Endothelial cell of umbilical vein (primary cell): ENCODE results near the gene C1orf116. TPM values are rescaled to one million over a fixed set of nuclear protein-coding genes. Genes with fewer than 3 reads are reported as not detected.

Experiments
- BruUV-seq: library from RNA; stranded (reverse); fragments of 400-500 nt; replicated peaks from 2 replicates; lab custom pipeline; 2021; lab: Mats Ljungman, UMichigan
- CTCF ChIA-PET: fragments of 300-600, 350-600 bp; sonication (Branson Sonifier 250); formaldehyde crosslinking; loops from one replicate; lab custom pipeline; 2021; ENCODE audit warnings: antibody characterized with exemption, inconsistent platforms; lab: Charles Lee
- POLR2A ChIA-PET: fragments of 300-600, 350-600 bp; sonication (Branson Sonifier 250); formaldehyde crosslinking; loops from one replicate; lab custom pipeline; 2021; ENCODE audit warnings: antibody characterized with exemption, inconsistent platforms; lab: Charles Lee
- DNase-seq: peaks from one replicate; pipeline ENCODE4 v3.0.0-alpha.2; 2011; ENCODE audit warnings: low read depth, low spot score
- FAIRE-seq: peaks from 2 replicates; lab custom pipeline; 2011; peaks lifted over from hg19 to GRCh38; lab: Jason Lieb, UNC
- H2AFZ ChIP-seq: 2 replicates; pipeline ENCODE4 v1.6.0; 2012; ENCODE audit warnings: low read depth, low read length, control low read depth, inconsistent platforms
- H3K27ac ChIP-seq: 2 replicates; pipeline ENCODE4 v1.5.1; 2011; ENCODE audit warnings: low read depth, mild to moderate bottlenecking, control low read depth, low read length, moderate library complexity; ENCODE audit not compliant: insufficient read depth
- H3K27me3 ChIP-seq, 2 experiments: 2 replicates each; pipeline versions ENCODE4 v1.6.0 to v1.6.1; 2011; ENCODE audit warnings: low read length in 2 of 2, mixed read lengths in 1 of 2; ENCODE audit not compliant: control insufficient read depth in 2 of 2, insufficient read depth in 2 of 2
- H3K36me3 ChIP-seq, 2 experiments: 2 replicates in 1 of 2; 3 replicates in 1 of 2; pipeline ENCODE4 v1.5.1; 2011; ENCODE audit warnings: low read length in 2 of 2, mild to moderate bottlenecking in 1 of 2, moderate library complexity in 1 of 2; ENCODE audit not compliant: control insufficient read depth in 2 of 2, insufficient read depth in 2 of 2; ENCODE audit errors: extremely low read depth in 1 of 2
- H3K4me1 ChIP-seq: 3 replicates; pipeline ENCODE4 v1.5.1; 2011; ENCODE audit warnings: mild to moderate bottlenecking, low read length; ENCODE audit not compliant: control insufficient read depth, insufficient read depth; ENCODE audit errors: extremely low read depth
- H3K4me2 ChIP-seq: 2 replicates; pipeline ENCODE4 v1.6.1; 2011; ENCODE audit warnings: low read length, control low read depth, mixed read lengths; ENCODE audit not compliant: insufficient read depth
- H3K4me3 ChIP-seq, 3 experiments: fragments of 200-600 bp in 1 of 3; sonication (generic), shearing (Covaris generic) in 1 of 3; replicated peaks in 1 of 3; 2 replicates each; pipeline ENCODE4 v1.5.1; 2011 to 2016; ENCODE audit warnings: control low read depth in 3 of 3, low read length in 3 of 3, mild to moderate bottlenecking in 2 of 3, inconsistent platforms in 1 of 3, low read depth in 1 of 3, moderate library complexity in 1 of 3; ENCODE audit not compliant: insufficient read depth in 1 of 3
- H3K79me2 ChIP-seq: 2 replicates; pipeline ENCODE4 v1.6.0; 2012; ENCODE audit warnings: low read length, inconsistent platforms; ENCODE audit not compliant: control insufficient read depth, insufficient read depth
- H3K9ac ChIP-seq: replicated peaks from 2 replicates; pipeline ENCODE3; 2011; ENCODE audit warnings: low read length, control low read depth; ENCODE audit not compliant: insufficient read depth; ENCODE audit errors: extremely low read depth
- H3K9me1 ChIP-seq: replicated peaks from 3 replicates; pipeline ENCODE4 v1.6.0; 2011; ENCODE audit warnings: mild to moderate bottlenecking, low read length; ENCODE audit not compliant: control insufficient read depth, insufficient read depth; ENCODE audit errors: extremely low read depth
- H3K9me3 ChIP-seq: replicated peaks from 2 replicates; pipeline ENCODE4 v1.5.1; 2012; ENCODE audit warnings: low read length, inconsistent platforms; ENCODE audit not compliant: control insufficient read depth, insufficient read depth
- H4K20me1 ChIP-seq: replicated peaks from 2 replicates; pipeline ENCODE3; 2011; ENCODE audit warnings: mild to moderate bottlenecking, low read length; ENCODE audit not compliant: control insufficient read depth, insufficient read depth; ENCODE audit errors: extremely low read depth
- EZH2 ChIP-seq: IDR thresholded peaks from 2 replicates; pipeline ENCODE4 v1.6.1; 2012; ENCODE audit warnings: borderline replicate concordance, low read depth, mild to moderate bottlenecking, moderate library complexity, low read length, inconsistent platforms; ENCODE audit not compliant: severe bottlenecking
- JUN ChIP-seq: IDR thresholded peaks from 2 replicates; pipeline ENCODE4 v1.6.1; 2011; ENCODE audit warnings: borderline replicate concordance, low read depth; ENCODE audit not compliant: insufficient read length, insufficient read depth
- MYC ChIP-seq: IDR thresholded peaks from one replicate; pipeline ENCODE4 v1.6.1; 2011; ENCODE audit warnings: mild to moderate bottlenecking, low read depth, low read length
- POLR2A ChIP-seq: IDR thresholded peaks from 2 replicates; pipeline ENCODE4 v1.6.1; 2012; ENCODE audit warnings: low read depth, mild to moderate bottlenecking, control low read depth, low read length
- dilution Hi-C: fragments of 300-500 bp; cut with MboI; formaldehyde crosslinking; loops from one replicate; pipeline ENCODE4 v1.15.0; 2019; ENCODE audit warnings: low sequenced_read_pairs; ENCODE audit not compliant: extremely low pct_ligation_motif_present
- intact Hi-C: fragments of 100-400 bp; cut with micrococcal nuclease; formaldehyde crosslinking; loops from one replicate; pipeline ENCODE4 v1.10.0; 2022
- polyA plus RNA-seq, 4 experiments: library from polyadenylated mRNA; depleted of rRNA in 3 of 4; stranded (reverse) in 3 of 4; unstranded in 1 of 4; fragments of >200 nt; gene quantifications; 2 replicates each; pipeline versions ENCODE4 v1.2.1 to v1.2.3, GENCODE V29; 2011 to 2012; ENCODE audit warnings: missing spikeins in 1 of 4
- total RNA-seq: library from RNA; stranded (reverse); gene quantifications from 2 replicates; pipeline ENCODE4 v1.2.3, GENCODE V29; 2021
- TF ChIP-seq, protein P1 (sequence below): IDR thresholded peaks from 2 replicates; pipeline ENCODE4 v1.6.1; 2011; ENCODE audit not compliant: insufficient read depth, insufficient read length
- TF ChIP-seq, protein P2 (sequence below), 2 donors: IDR thresholded peaks; 1 replicate in 1 of 2; 2 replicates in 1 of 2; pipeline ENCODE4 v1.5.1; 2011; ENCODE audit warnings: low read length in 2 of 2, mild to moderate bottlenecking in 2 of 2, moderate library complexity in 2 of 2, control low read depth in 1 of 2, inconsistent platforms in 1 of 2, low read depth in 1 of 2; ENCODE audit not compliant: insufficient read depth in 1 of 2; ENCODE audit errors: extremely low read depth in 1 of 2

Gene C1orf116
- total and polyA plus RNA-seq, 2 donors (not counting 3 experiments of a cell fraction or from before 2014, with no cell fraction given), result 0.07 TPM; not detected in 1

DNA sequence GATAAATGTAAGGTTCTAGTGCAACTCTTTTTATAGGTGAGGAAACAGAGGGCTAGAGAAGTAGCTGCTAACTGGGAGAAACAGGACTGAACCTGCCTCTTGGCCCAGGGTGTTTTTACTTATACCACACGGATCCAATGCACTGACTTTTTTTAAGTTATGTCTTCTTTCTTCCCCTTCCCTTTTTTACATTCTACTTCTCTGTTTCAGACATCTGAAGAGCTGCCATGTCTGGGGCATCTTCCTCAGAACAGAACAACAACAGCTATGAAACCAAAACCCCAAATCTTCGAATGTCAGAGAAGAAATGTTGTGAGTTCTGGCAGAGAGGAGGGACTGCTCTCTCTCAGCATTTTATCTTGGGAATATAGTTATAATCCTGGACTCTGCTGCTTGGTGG is 21.9 kb upstream of the C1orf116 start:
- intact Hi-C loops, result loop anchor here (5.0 kb wide), 1 partner anchor 153 kb away; no protein-coding TSS in a partner anchor
- FAIRE-seq (no peak), DNase-seq (no peak)
- no peak overlapping the region for H3K27ac ChIP-seq
- peaks cover 13% of the 10 kb centered on the region for H3K4me1 ChIP-seq
- H4K20me1 ChIP-seq, result no peaks in the 10 kb centered on the region
- no TSS peak for BruUV-seq
- H3K9me3 ChIP-seq, result no peaks in the 10 kb centered on the region
- no peak overlapping the region for H2AFZ ChIP-seq
- TF ChIP-seq JUN (no peak), POLR2A (no peak)
- H3K36me3 ChIP-seq, result no peaks in the 10 kb centered on the region
- no peaks in the 10 kb centered on the region for H3K9me1 ChIP-seq
- H3K79me2 ChIP-seq, result peaks cover 9% of the 10 kb centered on the region
- H3K9ac ChIP-seq, result no peak overlapping the region
- peaks cover 0 to 2% of the 10 kb centered on the region in 2 experiments for H3K27me3 ChIP-seq
- H3K4me2 ChIP-seq, result no peak overlapping the region
- dilution Hi-C loops, result no loop called here
- ChIA-PET CTCF (interaction anchor here (1.0 kb wide), 1 partner anchor 350 kb away, joined by 3 read pairs; no protein-coding TSS in a partner anchor), POLR2A (no interaction called here)
- H3K4me3 ChIP-seq, result no peak overlapping the region

DNA sequence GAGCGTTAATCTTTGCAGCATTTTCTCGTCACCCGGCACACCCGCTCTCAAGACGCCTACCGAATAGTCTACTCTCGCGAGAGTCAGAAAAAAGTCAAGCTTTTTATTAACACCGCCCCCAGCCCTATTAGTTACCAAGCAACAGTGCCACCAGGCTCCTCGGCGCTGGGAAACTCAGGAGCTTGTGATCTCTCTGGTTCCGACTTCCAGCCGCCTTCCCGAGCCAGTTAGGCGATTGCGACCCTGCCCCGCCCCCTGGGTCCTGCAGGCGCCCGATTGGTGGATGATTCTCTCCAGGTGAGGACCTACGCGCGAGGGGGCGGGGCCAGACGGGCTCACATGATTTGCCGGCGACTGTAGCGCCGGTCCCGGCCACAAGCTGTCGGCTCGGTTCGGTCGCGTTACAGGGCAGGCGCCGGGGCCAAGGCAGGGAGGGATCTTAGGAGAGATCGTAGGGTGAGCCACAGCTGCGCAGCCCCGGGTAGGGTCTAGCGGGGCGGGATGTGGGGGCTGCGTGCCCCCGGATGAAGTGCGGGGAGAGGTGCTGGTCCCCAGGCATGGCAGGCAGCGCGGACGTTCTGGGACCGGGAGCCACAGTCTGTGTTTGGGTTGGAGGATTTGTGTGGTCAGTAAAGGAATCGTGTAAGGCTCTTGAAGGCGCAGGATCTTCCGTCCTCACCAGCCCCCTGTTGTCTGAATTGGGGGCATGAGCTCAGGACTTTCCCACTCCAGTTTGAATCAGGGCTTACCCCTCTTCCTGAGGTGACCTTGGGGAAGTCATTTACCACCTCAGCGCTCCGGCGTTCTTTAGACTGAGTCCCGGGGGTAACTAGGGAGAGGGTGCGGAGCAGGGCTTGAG is 20.6 kb upstream of the C1orf116 start, which contains the start of gene PFKFB2:
PFKFB2 (plus strand) TSS at position 365 of the 859 bp plus-strand sequence. CDS start 1,443 bp downstream, outside the sequence.
- Histone ChIP-seq H3K27me3 (peaks cover 0 to 2% of the 10 kb centered on the region in 2 experiments), H3K79me2 (peaks cover 22% of the 10 kb centered on the region), H3K27ac (no peak within 1 kb of the TSS), H3K4me3 (peak within 1 kb of the TSS; percentile 27 to 77 (median 62)), H2AFZ (peak within 1 kb of the TSS; percentile 75), H3K9me3 (no peaks in the 10 kb centered on the region), H4K20me1 (peaks cover 3% of the 10 kb centered on the region), H3K9me1 (no peaks in the 10 kb centered on the region), H3K36me3 (peaks cover 6% of the 10 kb centered on the region in 2 experiments), H3K4me2 (peak within 1 kb of the TSS; percentile 91), H3K9ac (peak within 1 kb of the TSS; percentile 47), H3K4me1 (peaks cover 15% of the 10 kb centered on the region)
- no peak for TF ChIP-seq MYC
- no peak for TF ChIP-seq EZH2
- TF ChIP-seq POLR2A, result no peak
- TF ChIP-seq, protein P1, sequence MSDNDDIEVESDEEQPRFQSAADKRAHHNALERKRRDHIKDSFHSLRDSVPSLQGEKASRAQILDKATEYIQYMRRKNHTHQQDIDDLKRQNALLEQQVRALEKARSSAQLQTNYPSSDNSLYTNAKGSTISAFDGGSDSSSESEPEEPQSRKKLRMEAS, result no peak
- no peak for TF ChIP-seq JUN
- TF ChIP-seq, protein P2, sequence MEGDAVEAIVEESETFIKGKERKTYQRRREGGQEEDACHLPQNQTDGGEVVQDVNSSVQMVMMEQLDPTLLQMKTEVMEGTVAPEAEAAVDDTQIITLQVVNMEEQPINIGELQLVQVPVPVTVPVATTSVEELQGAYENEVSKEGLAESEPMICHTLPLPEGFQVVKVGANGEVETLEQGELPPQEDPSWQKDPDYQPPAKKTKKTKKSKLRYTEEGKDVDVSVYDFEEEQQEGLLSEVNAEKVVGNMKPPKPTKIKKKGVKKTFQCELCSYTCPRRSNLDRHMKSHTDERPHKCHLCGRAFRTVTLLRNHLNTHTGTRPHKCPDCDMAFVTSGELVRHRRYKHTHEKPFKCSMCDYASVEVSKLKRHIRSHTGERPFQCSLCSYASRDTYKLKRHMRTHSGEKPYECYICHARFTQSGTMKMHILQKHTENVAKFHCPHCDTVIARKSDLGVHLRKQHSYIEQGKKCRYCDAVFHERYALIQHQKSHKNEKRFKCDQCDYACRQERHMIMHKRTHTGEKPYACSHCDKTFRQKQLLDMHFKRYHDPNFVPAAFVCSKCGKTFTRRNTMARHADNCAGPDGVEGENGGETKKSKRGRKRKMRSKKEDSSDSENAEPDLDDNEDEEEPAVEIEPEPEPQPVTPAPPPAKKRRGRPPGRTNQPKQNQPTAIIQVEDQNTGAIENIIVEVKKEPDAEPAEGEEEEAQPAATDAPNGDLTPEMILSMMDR (IDR thresholded peaks at IDR 0.05; ENCODE audit: extremely low read depth in 1 of 2, insufficient read depth in 1 of 2, low read depth in 1 of 2, low read length in 2 of 2), result no peak
- intact Hi-C loops (loop anchor here (5.0 kb wide), 1 partner anchor 154 kb away; no protein-coding TSS in a partner anchor), dilution Hi-C loops (no loop called here)
- no TSS peak for BruUV-seq
- ChIA-PET CTCF (interaction anchor here (0.7 to 1.6 kb wide), 8 partner anchors 9 to 446 kb away, joined by 3 to 10 read pairs (median 3); partner anchors contain the start of gene C1orf116), POLR2A (interaction anchor here (0.6 to 1.1 kb wide), 2 partner anchors 268 to 340 kb away, joined by 3 to 4 read pairs; no protein-coding TSS in a partner anchor)
- DNase-seq, result peak; percentile 88
- FAIRE-seq, result peak; percentile 82
